ENCODE measurements around the gene ZNF473. TPM values are rescaled to one million over a fixed set of nuclear protein-coding genes. Genes with fewer than 3 reads are reported as not detected.

Gene ZNF473
- total and polyA plus RNA-seq, 2 donors (not counting 1 experiment from before 2014, with no cell fraction given), result 5.5 to 9.8 TPM

- no peak overlapping the region for H3K9ac ChIP-seq (ENCODE audit: low read length)
- DNase-seq, result no peak
- TF ChIP-seq, protein P1, sequence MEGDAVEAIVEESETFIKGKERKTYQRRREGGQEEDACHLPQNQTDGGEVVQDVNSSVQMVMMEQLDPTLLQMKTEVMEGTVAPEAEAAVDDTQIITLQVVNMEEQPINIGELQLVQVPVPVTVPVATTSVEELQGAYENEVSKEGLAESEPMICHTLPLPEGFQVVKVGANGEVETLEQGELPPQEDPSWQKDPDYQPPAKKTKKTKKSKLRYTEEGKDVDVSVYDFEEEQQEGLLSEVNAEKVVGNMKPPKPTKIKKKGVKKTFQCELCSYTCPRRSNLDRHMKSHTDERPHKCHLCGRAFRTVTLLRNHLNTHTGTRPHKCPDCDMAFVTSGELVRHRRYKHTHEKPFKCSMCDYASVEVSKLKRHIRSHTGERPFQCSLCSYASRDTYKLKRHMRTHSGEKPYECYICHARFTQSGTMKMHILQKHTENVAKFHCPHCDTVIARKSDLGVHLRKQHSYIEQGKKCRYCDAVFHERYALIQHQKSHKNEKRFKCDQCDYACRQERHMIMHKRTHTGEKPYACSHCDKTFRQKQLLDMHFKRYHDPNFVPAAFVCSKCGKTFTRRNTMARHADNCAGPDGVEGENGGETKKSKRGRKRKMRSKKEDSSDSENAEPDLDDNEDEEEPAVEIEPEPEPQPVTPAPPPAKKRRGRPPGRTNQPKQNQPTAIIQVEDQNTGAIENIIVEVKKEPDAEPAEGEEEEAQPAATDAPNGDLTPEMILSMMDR (IDR thresholded peaks at IDR 0.05), result no peak
- no peak for TF ChIP-seq EZH2 (IDR thresholded peaks at IDR 0.05; ENCODE audit: borderline replicate concordance, insufficient read depth, low read depth, low read length, poor library complexity, severe bottlenecking)
- H3K27me3 ChIP-seq (replicated peaks in 1 of 4; ENCODE audit: control extremely low read depth in 1 of 4, control insufficient read depth in 3 of 4, insufficient read depth in 4 of 4, low read length in 3 of 4), result no peaks in the 10 kb centered on the region
- no peaks in the 10 kb centered on the region for H3K4me1 ChIP-seq (ENCODE audit: control insufficient read depth in 2 of 2, insufficient read depth in 2 of 2, low read length in 2 of 2)
- intact Hi-C loops (cut with micrococcal nuclease), result no loop called here
- Mint-ChIP-seq H3K4me3 (no peak overlapping the region), H3K9me3 (ENCODE audit: insufficient read depth) (no peaks in the 10 kb centered on the region), H3K27ac (no peak overlapping the region), H3K4me1 (peaks cover 2% of the 10 kb centered on the region), H3K27me3 (no peaks in the 10 kb centered on the region)
- no peak overlapping the region for H2AFZ ChIP-seq (ENCODE audit: insufficient read depth, low read depth, low read length, poor library complexity, severe bottlenecking)
- ATAC-seq (ENCODE audit: low read depth), result no peak
- peaks cover 14 to 79% of the 10 kb centered on the region in 2 experiments for H3K36me3 ChIP-seq (replicated peaks in 1 of 2; ENCODE audit: control extremely low read depth in 1 of 2, control insufficient read depth in 1 of 2, extremely low read depth in 1 of 2, insufficient read depth in 2 of 2, low read length in 1 of 2)
- no peak overlapping the region for H3K4me2 ChIP-seq (replicated peaks; ENCODE audit: low read depth, low read length, poor library complexity, severe bottlenecking)
- no peaks in the 10 kb centered on the region for H3K9me3 ChIP-seq (ENCODE audit: control extremely low read depth in 1 of 3, control insufficient read depth in 2 of 3, insufficient read depth in 1 of 3, low read length in 2 of 3)
- no peaks in the 10 kb centered on the region for H3K79me2 ChIP-seq (ENCODE audit: control insufficient read depth, insufficient read depth, low read length)
- 95% methylated on average over 4 of the region's 6 CpGs for WGBS (ENCODE audit: insufficient coverage)
- H3K4me3 ChIP-seq (ENCODE audit: control extremely low read depth in 1 of 5, extremely low read depth in 1 of 5, insufficient read depth in 1 of 5, low read depth in 2 of 5, low read length in 4 of 5), result no peak overlapping the region
- ChIA-PET CTCF (interaction anchor here (1.2 kb wide), 1 partner anchor 136 kb away, joined by 4 read pairs; no protein-coding TSS in a partner anchor), POLR2A (no interaction called here)
- no peak overlapping the region for H3K27ac ChIP-seq (ENCODE audit: low read length in 2 of 2)
- H4K20me1 ChIP-seq (ENCODE audit: control insufficient read depth, insufficient read depth, low read length, poor library complexity, severe bottlenecking), result no peaks in the 10 kb centered on the region
These were observed 26.3 kb upstream of the ZNF473 start for GRCh38 chr19:49999371-50000010.

DNA sequence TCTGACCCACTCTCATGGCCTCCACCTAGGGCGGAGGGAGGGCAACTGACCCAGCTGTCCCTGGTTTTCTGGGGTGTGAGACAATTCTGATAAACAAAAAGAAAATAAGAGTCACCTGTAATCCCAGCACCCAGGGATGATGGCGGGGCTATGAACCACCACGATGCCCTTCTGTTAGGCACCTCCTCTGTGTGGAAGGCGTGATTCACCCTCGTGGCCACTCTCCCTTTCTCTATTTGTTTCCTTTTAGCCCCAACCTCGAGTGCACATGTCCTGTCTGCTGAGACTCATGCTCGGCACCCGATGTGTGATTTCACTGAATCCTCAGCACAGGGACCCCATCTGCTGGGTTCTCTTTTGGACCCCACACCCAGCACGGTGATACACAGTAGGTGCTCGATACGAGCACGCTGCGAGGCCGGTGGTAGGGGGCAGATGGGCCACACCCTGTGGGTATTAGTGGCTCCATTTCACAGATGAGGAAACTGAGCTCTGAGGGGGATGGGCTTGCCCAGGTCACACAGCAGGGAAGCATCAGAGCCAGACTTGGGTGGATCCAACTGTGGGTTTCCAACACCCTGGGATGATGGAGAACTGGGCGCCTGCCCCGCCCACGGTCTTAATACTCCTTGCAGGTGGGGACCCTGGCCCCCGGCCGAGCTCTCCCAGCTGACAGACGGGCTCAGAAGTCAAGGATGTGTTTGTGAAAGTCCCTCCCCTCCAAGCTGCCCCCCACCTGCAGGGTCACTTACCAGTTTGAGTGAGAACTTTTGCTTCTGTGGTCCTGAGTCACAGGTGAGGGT lies 25.6 kb upstream of the ZNF473 start:
- Histone ChIP-seq H3K4me3 (ENCODE audit: control extremely low read depth in 1 of 5, extremely low read depth in 1 of 5, insufficient read depth in 1 of 5, low read depth in 2 of 5, low read length in 4 of 5) (no peak overlapping the region), H3K27ac (ENCODE audit: low read length in 2 of 2) (no peak overlapping the region), H4K20me1 (ENCODE audit: control insufficient read depth, insufficient read depth, low read length, poor library complexity, severe bottlenecking) (no peaks in the 10 kb centered on the region), H3K79me2 (ENCODE audit: control insufficient read depth, insufficient read depth, low read length) (no peaks in the 10 kb centered on the region), H2AFZ (ENCODE audit: insufficient read depth, low read depth, low read length, poor library complexity, severe bottlenecking) (no peak overlapping the region), H3K4me1 (ENCODE audit: control insufficient read depth in 2 of 2, insufficient read depth in 2 of 2, low read length in 2 of 2) (no peaks in the 10 kb centered on the region), H3K9me3 (ENCODE audit: control extremely low read depth in 1 of 3, control insufficient read depth in 2 of 3, insufficient read depth in 1 of 3, low read length in 2 of 3) (no peaks in the 10 kb centered on the region), H3K9ac (ENCODE audit: low read length) (no peak overlapping the region), H3K36me3 (replicated peaks in 1 of 2; ENCODE audit: control extremely low read depth in 1 of 2, control insufficient read depth in 1 of 2, extremely low read depth in 1 of 2, insufficient read depth in 2 of 2, low read length in 1 of 2) (peaks cover 12 to 78% of the 10 kb centered on the region in 2 experiments), H3K27me3 (replicated peaks in 1 of 4; ENCODE audit: control extremely low read depth in 1 of 4, control insufficient read depth in 3 of 4, insufficient read depth in 4 of 4, low read length in 3 of 4) (no peaks in the 10 kb centered on the region), H3K4me2 (replicated peaks; ENCODE audit: low read depth, low read length, poor library complexity, severe bottlenecking) (no peak overlapping the region)
- ATAC-seq (ENCODE audit: low read depth) (no peak), DNase-seq (no peak)
- 95% methylated on average over 17 of the region's 20 CpGs for WGBS (ENCODE audit: insufficient coverage)
- POLR2A ChIA-PET, result no interaction called here
- Mint-ChIP-seq H3K27me3 (no peaks in the 10 kb centered on the region), H3K27ac (no peak overlapping the region), H3K4me1 (peaks cover 2% of the 10 kb centered on the region), H3K4me3 (no peak overlapping the region), H3K9me3 (ENCODE audit: insufficient read depth) (no peaks in the 10 kb centered on the region)
- intact Hi-C loops (cut with micrococcal nuclease), result no loop called here
- TF ChIP-seq, protein P1 (IDR thresholded peaks at IDR 0.05), result no peak
- no peak for TF ChIP-seq EZH2 (IDR thresholded peaks at IDR 0.05; ENCODE audit: borderline replicate concordance, insufficient read depth, low read depth, low read length, poor library complexity, severe bottlenecking)
- CTCF ChIA-PET, result no interaction called here

Data from B cell (primary cell).